ENCODE measurements around the gene CD40.

- TF ChIP-seq CTCF (IDR thresholded peaks at IDR 0.05) (no peak), POLR2A (IDR thresholded peaks at IDR 0.05) (no peak)
These were observed 33.8 kb downstream of the CD40 start for GRCh38 chr20:46151936-46152335.

Data from testis (tissue), 2 donors.